Omental fat pad (tissue), 4 donors: Measurements from ENCODE around the gene BAG2. TPM values are rescaled to one million over a fixed set of nuclear protein-coding genes. Genes with fewer than 3 reads are reported as not detected.

ENCODE experiments used
- ATAC-seq: fragments of 150-250 bp; one replicate; pipeline ENCODE4 v1.9.1; 2016; ENCODE audit warnings: mild to moderate bottlenecking, moderate library complexity; ENCODE audit not compliant: low FRiP score
- DNase-seq: peaks from one replicate; pipeline ENCODE4 v3.0.0-alpha.2; 2019; ENCODE audit warnings: low spot score
- CTCF ChIP-seq, 3 donors: fragments of 450-650 bp; IDR thresholded peaks; one replicate each; pipeline ENCODE4 v1.5.1; 2016 to 2017; ENCODE audit warnings: antibody characterized with exemption in 3 of 3, mild to moderate bottlenecking in 3 of 3, moderate library complexity in 2 of 3
- total RNA-seq, 4 donors: library from RNA; depleted of rRNA; stranded (reverse); fragments of >200 nt; gene quantifications; one replicate each; pipeline ENCODE4 v1.1.0, GENCODE V29; 2016

Gene BAG2
- total RNA-seq, 4 donors from 2014 or later, result 3.0 to 6.6 (median 4.6) TPM

GRCh38 chr6:57173886-57174510 is 1.9 kb downstream of the BAG2 start:
- DNase-seq, result no peak
- no peak for TF ChIP-seq CTCF (IDR thresholded peaks at IDR 0.05)

GRCh38 chr6:57174511-57174907 is 2.4 kb downstream of the BAG2 start:
- DNase-seq (no peak), ATAC-seq (no peak)
- TF ChIP-seq CTCF (IDR thresholded peaks at IDR 0.05), result no peak

More at GRCh38 chr6:57173886-57174510, 1.9 kb downstream of the BAG2 start:
- ATAC-seq, result no peak

DNA sequence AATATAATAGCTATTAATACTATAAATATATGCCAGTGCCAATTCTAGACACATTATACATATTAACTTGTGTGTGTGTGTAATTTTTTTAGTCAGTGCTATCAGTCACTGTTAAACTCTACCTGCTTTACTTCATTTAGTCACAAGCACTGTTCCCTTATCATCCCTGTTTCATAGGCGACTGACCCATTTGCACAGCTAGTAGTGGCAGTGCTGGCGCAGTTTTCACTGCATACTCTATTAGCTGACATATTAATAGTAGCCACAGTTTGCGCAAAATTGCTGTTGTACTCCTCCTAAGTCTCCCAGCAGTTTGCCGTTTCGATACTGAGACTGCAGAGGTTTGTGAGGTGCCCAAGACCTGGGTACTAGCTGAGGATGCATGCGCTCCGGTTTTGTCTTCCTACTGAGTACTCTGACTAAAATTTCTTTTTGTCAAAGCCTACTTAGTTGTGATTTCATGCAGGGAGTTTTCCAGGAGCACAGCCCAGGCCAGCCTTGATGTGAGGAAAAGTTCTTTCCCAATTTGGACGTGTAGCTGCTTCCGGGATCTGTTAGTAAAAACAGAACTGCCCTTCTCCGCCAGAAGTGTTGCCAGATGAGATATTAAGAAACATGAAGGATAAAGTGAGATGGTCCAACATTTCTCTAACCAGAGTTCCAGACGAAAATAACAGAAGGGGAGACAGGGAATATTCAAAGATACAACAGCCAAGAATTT is 5.6 kb downstream of the BAG2 start:
- DNase-seq, result no peak
- TF ChIP-seq CTCF (IDR thresholded peaks at IDR 0.05), result no peak
- ATAC-seq, result peak; percentile 86

GRCh38 chr6:57180596-57180995 is 8.5 kb downstream of the BAG2 start:
- no peak for TF ChIP-seq CTCF (IDR thresholded peaks at IDR 0.05)
- DNase-seq (no peak), ATAC-seq (no peak)

DNA sequence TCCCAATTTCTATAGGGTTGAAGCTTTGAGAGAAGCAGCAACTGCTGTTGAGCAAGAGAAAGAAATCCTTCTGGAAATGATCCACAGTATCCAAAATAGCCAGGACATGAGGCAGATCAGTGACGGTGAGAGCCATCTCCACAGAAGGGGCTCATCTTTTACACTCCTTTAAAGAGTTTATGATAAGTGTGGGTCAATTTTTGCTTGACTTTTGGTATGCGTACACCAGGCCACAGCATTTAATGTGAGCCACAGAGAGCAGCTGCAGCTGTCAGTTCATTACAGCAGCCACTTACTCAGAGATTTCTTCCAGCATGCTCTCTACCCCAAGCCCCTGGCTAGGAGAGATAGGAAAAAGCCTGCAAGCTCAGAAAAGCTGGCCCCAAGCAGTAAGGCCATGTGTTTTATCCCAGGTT is 9.9 kb downstream of the BAG2 start:
- no peak for TF ChIP-seq CTCF (IDR thresholded peaks at IDR 0.05)
- ATAC-seq (no peak), DNase-seq (no peak)

- ATAC-seq (no peak), DNase-seq (no peak)
- TF ChIP-seq CTCF (IDR thresholded peaks at IDR 0.05), result no peak
Measured at GRCh38 chr6:57183336-57183735, 11.2 kb downstream of the BAG2 start.

DNA sequence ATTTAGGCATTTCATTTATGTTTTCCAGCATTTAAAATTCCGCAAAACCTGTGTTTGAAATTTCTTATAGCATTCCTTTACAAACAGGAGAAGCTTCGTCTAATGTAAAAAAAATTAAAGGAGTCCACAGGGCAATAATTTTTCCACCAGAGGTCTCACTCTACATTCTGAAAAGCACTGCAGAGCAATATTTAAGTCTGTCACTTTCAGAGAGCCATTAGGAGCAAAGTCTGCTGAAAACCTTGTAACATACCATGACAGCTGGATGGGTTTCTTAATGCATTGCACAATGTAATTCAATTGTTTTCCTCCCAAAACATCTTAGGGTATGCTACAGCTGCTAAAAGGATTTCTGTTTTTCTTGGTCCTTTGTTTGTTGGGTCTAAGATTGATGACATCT is 18.0 kb downstream of the BAG2 start:
- no peak for ATAC-seq
- DNase-seq, result no peak
- TF ChIP-seq CTCF (IDR thresholded peaks at IDR 0.05), result no peak
